ENCODE data around the gene VWA5B2. TPM values are rescaled to one million over a fixed set of nuclear protein-coding genes. Genes with fewer than 3 reads are reported as not detected.

VWA5B2 gene
- total RNA-seq, 1 experiment from 2014 or later, result 2.7 TPM

DNA sequence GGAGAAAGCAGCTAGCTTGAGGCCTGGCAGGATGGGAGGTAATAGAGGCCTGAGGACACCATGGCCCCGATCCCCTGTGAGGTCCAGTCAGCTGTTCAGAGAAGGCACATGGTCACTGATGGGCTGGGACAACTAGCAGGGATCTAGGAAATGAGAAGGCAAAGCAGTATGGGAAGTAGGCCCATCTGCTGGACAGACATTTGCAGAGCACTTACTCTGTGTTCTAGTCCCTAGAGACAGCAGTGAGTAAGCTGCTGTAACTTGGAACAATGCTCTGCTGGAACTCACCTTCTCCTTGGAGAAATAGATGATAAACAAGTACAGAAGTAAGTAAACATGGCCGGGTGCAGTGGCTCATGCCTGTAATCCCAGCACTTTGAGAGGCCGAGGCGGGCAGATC, 53.6 kb downstream of the VWA5B2 start:
- H3K27ac Mint-ChIP-seq, result no peak overlapping the region
- no peak overlapping the region for H3K27ac ChIP-seq (ENCODE audit: insufficient read length, low read depth, low read length)
- H3K4me1 Mint-ChIP-seq, result peaks cover 0 to 5% of the 10 kb centered on the region in 2 experiments; a peak in 1 of 4 replicates

More for the DNA sequence above, 53.6 kb downstream of the VWA5B2 start:
- Histone ChIP-seq H2BK15ac (ENCODE audit: low read depth, low read length) (no peak overlapping the region), H4K5ac (ENCODE audit: insufficient read length, low read depth, low read length) (no peak overlapping the region), H3K4me1 (ENCODE audit: insufficient read depth, low read length) (no peaks in the 10 kb centered on the region), H3K56ac (ENCODE audit: insufficient read length, low read depth, low read length) (no peak overlapping the region), H3K4ac (ENCODE audit: low read depth, low read length) (no peak overlapping the region), H3K79me1 (ENCODE audit: insufficient read depth, low read depth, low read length, poor library complexity, severe bottlenecking) (no peaks in the 10 kb centered on the region), H2AK5ac (ENCODE audit: insufficient read length, low read length) (no peak overlapping the region), H3K14ac (ENCODE audit: insufficient read depth, low read length) (no peak overlapping the region; the same call in 1 of the 2 replicates), H4K91ac (ENCODE audit: insufficient read length, low read depth, low read length) (no peak overlapping the region), H3K18ac (ENCODE audit: insufficient read length, low read depth, low read length) (no peak overlapping the region), H3T11ph (ENCODE audit: low read length) (no peak overlapping the region), H3K9ac (ENCODE audit: extremely low read depth, insufficient read length, low read length) (no peak overlapping the region), H2BK20ac (ENCODE audit: low read depth, low read length, poor library complexity, severe bottlenecking) (no peak overlapping the region), H4K20me1 (ENCODE audit: control insufficient read depth, insufficient read depth, insufficient read length) (no peaks in the 10 kb centered on the region), H2BK12ac (ENCODE audit: insufficient read length, low read depth, low read length) (no peak overlapping the region), H3K23me2 (ENCODE audit: insufficient read length, low read depth, low read length, poor library complexity, severe bottlenecking) (no peaks in the 10 kb centered on the region), H4K8ac (replicated peaks; ENCODE audit: insufficient read length, low read depth, low read length) (no peak overlapping the region), H3K9me3 (ENCODE audit: control insufficient read depth, low read depth, low read length) (no peaks in the 10 kb centered on the region), H2BK5ac (ENCODE audit: insufficient read length, low read length) (no peak overlapping the region), H2BK120ac (ENCODE audit: low read depth, low read length, poor library complexity, severe bottlenecking) (no peak overlapping the region), H3K23ac (ENCODE audit: insufficient read length, low read depth, low read length) (no peak overlapping the region), H3K27me3 (ENCODE audit: insufficient read depth, low read length) (no peaks in the 10 kb centered on the region), H2AFZ (ENCODE audit: low read length) (no peak overlapping the region), H3K79me2 (ENCODE audit: insufficient read depth, low read length) (no peaks in the 10 kb centered on the region), H3K4me2 (ENCODE audit: insufficient read depth, insufficient read length, low read length) (no peak overlapping the region)
- WGBS (ENCODE audit: extremely low coverage, insufficient read length, low lambda C conversion rate), result no CpG with 5 or more reads among the region's 4 CpGs
- TF ChIP-seq, protein P1, sequence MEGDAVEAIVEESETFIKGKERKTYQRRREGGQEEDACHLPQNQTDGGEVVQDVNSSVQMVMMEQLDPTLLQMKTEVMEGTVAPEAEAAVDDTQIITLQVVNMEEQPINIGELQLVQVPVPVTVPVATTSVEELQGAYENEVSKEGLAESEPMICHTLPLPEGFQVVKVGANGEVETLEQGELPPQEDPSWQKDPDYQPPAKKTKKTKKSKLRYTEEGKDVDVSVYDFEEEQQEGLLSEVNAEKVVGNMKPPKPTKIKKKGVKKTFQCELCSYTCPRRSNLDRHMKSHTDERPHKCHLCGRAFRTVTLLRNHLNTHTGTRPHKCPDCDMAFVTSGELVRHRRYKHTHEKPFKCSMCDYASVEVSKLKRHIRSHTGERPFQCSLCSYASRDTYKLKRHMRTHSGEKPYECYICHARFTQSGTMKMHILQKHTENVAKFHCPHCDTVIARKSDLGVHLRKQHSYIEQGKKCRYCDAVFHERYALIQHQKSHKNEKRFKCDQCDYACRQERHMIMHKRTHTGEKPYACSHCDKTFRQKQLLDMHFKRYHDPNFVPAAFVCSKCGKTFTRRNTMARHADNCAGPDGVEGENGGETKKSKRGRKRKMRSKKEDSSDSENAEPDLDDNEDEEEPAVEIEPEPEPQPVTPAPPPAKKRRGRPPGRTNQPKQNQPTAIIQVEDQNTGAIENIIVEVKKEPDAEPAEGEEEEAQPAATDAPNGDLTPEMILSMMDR (conservative IDR thresholded peaks at IDR 0.05), result no peak
- no peaks in the 10 kb centered on the region for H3K9me3 Mint-ChIP-seq
- H3K36me3 Mint-ChIP-seq (ENCODE audit: insufficient read depth in 1 of 3, low read depth in 3 of 3), result no peaks in the 10 kb centered on the region; a peak in 1 of 7 replicates
- H3K4me3 Mint-ChIP-seq, result no peak overlapping the region
- DNase-seq, result no peak
- H3K27me3 Mint-ChIP-seq (ENCODE audit: low read depth), result peaks cover 19% of the 10 kb centered on the region
